GM19455 (cell line): ENCODE measurements around the gene NDFIP2.

ENCODE experiments used
- ATAC-seq: cut with Tn5 transposase; IDR thresholded peaks from one replicate; pipeline ENCODE4 v1.9.1; 2021; ENCODE audit not compliant: unreplicated experiment

The NDFIP2 gene

DNA sequence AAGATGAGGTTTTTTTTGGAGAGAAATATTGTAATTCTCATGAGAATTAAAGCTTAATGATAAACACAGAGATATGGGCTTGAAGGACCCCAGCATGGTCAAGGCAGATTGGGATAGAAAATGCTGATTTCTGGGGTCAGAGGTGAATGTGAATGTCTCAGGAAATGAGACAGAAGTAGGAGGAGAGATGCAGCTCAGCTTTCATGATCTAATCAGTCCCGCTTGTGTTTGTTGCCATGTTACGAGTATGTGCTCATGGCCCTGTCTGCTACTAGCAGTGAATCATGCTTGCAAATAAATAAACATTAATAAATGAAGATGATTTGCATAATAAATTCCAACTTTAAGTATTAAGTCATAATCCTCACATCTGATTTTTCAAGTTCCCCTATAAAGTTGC, 23.0 kb upstream of the NDFIP2 start:
- no peak for ATAC-seq

GRCh38 chr13:79458436-79458835, 22.5 kb upstream of the NDFIP2 start:
- no peak for ATAC-seq

DNA sequence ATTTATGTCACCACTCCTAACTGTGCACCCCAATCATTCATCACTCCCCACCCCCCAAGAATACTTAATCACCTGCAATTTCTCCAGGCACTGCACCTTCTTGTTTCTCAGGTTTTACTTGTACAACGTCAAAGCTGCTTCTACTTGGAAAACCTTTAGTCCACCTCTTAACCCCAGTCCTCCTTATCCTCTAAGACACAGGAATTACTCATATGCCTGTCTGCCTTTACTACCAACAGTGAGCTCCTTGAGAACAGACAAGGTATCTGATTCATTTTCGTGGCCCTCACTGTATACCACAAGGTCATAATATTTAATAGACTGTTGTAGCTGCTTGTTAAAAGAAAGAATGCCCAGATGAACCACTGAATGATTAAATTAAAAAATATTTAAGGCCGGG, 21.0 kb upstream of the NDFIP2 start:
- no peak for ATAC-seq

- no peak for ATAC-seq
Observed at GRCh38 chr13:79462895-79463294, 18.1 kb upstream of the NDFIP2 start.

GRCh38 chr13:79463604-79464003, 17.4 kb upstream of the NDFIP2 start:
- no peak for ATAC-seq

DNA sequence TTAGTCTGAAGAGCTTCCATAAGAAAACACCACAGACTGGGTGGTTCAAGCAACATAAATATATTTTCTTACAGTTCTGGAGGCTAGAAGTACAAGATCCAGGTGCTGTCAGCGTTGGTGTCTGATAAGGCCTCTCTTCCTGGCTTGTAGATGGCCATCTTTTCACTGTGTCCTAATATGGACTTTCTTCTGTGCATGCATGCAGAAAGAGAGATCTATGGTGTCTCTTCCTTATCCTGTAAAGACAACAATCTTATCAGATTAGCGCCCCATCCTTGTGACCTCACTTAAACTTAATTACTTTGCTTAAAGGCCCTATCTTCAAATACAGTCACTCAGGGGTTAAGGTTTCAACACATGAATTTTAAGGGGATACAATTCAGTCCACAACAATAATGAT, 14.1 kb upstream of the NDFIP2 start:
- no peak for ATAC-seq

DNA sequence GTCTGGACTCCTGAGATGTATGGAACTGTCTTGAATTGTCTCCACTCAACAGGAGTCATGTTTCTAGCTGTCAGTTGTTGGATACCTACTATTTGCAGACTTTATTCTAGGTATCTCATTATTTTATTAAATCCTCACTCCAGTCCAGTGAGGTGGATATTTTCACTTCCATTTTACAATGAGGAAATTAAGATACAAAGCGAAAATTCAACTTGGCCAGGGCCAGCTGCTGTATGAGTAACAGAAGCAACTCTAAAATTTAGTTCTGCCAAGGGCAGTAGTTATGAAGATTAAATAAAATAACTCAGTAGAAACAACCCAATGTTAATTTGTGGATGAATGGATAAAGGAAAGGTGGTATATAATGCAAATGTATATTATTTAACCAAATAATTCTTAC, 12.6 kb upstream of the NDFIP2 start:
- ATAC-seq = no peak

- ATAC-seq = no peak
Observed at GRCh38 chr13:79468819-79469218, 12.1 kb upstream of the NDFIP2 start.

DNA sequence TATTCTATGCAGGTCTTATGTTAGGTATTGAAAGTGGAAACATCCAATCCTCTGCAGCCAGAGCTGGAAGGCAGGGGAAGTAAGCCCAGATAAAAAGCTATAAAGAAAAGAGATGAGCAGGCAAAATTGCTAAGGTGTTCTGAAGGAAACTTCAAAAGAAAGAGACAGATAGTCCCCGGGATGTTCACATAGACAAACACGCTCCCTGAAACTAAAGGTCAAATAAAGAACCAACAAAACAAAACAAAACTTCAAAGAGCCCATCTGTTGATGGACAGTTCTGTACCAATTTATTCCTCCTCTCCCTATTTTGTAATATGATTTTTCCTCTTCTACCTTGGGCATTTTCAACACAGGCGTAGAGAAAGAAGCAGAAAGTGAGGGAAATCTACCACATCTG, 11.3 kb upstream of the NDFIP2 start:
- no peak for ATAC-seq

DNA sequence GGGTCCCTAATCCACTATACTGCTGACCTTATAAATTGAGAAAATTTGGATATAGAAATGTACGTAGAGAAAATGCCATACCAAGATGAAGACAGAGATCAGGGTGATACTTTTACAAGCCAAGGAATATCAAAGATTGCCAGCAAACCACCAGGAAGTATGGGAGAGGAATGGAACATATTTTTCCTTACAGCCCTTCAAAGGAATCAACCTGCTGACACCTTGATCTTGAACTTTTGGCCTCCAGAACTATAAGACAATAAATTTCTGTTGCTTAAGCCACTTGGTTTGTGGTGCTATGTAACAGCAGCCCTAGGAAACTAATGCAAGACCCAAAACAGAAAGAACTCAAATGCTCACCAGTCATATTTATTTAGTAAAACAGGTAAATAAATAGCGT, 10.3 kb upstream of the NDFIP2 start:
- ATAC-seq = no peak

- ATAC-seq = no peak
Observed at GRCh38 chr13:79475569-79475968, 5.4 kb upstream of the NDFIP2 start.

- ATAC-seq = no peak
Observed at GRCh38 chr13:79477968-79478367, 3.0 kb upstream of the NDFIP2 start.

- no peak for ATAC-seq
Observed at GRCh38 chr13:79479882-79480281, 1.1 kb upstream of the NDFIP2 start.

DNA sequence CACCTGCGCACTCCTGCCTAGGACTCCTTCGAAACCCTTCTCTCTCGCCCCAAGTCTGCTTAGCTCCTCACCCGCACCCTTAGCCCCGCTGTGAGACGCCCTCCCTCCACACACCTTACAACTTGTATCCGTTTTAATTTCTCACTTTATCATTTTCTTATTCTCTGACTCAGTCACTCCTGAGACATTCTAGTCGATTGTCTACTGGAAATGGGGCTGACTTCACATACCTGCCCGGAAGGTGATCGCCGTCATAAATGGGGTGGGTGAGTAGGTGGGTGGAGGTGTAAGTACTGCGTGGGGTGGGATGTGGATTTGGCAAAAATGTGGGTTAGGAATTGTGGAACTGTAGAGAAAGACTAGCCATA, 714 bp downstream of the NDFIP2 start:
- ATAC-seq = peak; percentile 35

- ATAC-seq = no peak
Observed at GRCh38 chr13:79482281-79482970, 1.5 kb downstream of the NDFIP2 start.

- no peak for ATAC-seq
Observed at GRCh38 chr13:79483086-79483706, 2.2 kb downstream of the NDFIP2 start.

DNA sequence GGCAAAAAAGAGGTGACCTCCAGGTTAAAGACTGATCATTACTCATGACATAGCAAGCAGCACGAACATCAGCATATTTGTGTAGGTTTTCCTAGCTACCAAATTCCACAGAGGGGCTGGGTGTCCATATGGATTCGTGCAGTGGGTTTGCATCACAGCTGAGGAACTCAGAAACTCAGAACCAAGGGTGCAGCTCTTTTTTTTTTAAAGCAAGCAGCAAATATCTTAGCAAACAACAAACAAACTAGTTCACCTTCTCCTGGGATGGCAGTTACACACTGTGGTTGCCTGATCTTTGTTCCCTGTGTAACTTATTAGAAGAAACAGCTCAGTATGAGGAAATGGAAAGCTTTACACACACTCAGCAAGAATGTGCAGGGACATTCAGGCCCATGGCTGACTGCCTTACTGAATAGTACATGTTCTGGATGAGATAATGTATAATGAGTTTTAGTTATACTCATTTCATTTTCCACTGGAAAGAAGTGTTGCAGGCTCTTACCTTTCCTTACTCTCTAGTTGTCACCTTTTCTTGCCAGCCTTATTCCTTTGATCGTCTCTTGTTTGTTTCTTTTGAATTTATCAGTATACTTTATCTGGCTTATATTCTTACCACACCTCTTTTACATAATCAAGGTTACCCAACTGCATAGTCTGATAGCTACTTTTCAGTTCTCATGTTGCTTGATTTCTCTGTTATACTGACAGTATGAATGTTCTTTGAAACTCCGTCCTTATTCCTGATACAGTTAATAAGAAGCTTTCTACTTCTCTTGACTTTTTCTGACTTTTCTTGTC, 4.3 kb downstream of the NDFIP2 start:
- ATAC-seq = no peak

DNA sequence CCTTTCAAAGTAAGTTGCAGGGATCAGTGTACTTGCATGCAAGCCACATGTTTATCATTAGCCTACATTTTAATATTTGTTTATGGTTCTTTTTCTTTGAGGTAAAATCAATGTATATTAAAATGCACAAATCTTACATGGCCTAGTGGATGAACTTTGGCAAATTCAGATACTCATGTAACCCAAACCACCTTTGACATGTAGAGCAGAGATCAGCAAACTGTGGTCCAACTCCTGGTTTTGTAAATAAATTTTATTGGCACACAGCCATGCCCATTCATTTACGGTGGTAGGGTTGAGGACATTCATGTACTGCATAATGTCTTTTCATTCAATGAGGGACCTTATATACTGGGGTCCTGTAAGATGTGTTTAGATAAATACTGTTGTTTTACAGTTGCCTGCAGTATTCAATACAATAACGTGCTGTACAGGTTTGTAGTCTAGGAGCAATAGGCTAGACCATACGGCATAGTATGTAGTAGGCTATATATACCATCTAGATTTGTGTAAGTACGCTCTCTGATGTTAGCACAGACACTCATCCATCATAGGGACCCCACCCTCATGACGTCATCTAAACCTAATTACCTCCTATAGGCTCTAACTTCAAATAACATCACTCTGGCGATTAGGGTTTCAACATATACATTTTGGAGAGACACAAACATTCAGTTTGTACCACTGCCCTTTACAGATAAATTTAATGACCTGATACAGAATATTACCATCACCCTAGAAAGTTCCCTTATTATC, 5.7 kb downstream of the NDFIP2 start:
- ATAC-seq = no peak

GRCh38 chr13:79490326-79490725, 9.4 kb downstream of the NDFIP2 start:
- ATAC-seq = no peak

GRCh38 chr13:79490824-79491223, 9.9 kb downstream of the NDFIP2 start:
- no peak for ATAC-seq

DNA sequence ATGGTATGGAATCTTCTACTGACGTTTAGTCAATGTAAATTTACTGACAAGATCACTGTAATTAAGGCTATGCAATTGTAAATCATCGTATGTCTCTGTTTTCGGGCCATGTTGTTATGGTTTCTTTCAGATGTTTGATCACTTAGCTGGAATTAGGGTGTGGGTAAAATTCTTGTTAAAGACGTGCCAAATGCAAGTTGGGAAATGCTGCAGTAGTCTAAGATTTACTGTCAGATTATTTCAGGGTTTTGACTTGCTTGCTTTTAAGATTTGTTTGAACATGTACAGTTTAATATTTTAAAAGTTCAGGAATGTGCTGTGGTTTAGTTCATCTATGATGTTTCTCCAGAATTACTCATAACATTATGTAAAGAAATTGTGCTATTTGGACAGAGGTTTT, 10.8 kb downstream of the NDFIP2 start:
- no peak for ATAC-seq
